SKM-1 treated with dmso at 0.1 percent for 144 hours (cell line): ENCODE data around the gene GOLGB1.
"Not testable (repeated sequence)": the region's sequence is repeated elsewhere in the genome, so short reads cannot be mapped to it uniquely, and the experiment has no call there.

ENCODE experiments used
- DNase-seq: peaks from one replicate; lab custom pipeline; 2025; ENCODE audit not compliant: unreplicated experiment; lab: John Stamatoyannopoulos, UW

Gene GOLGB1

DNA sequence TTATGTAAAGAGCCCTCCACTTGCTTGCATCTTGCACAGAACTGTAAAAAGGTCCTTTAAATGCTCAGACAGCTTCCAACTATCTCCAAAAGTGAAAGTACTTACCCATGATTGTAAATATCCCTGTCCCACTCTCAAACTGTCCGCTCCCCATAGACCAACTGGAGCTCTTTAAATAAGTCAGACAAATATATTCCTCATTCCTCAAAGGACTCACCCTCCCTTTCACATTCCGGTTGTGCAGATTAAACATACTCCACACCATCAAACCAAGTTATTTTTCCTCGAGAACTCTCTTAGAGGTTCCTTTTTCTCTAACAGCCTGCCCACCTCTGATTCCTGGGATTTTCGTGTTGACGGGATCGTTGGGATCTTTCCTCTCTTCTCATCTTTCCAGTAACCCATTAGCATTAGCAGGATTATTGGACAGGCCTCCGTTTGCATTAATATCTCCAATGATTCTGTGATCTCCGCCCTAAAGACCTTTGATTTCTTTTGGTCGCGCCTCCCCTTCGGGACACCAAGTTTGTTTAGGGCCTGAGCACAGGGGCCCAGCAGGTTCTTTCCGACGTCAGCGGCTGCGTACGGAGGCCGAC, 763 bp downstream of the GOLGB1 start:
- no peak for DNase-seq

DNA sequence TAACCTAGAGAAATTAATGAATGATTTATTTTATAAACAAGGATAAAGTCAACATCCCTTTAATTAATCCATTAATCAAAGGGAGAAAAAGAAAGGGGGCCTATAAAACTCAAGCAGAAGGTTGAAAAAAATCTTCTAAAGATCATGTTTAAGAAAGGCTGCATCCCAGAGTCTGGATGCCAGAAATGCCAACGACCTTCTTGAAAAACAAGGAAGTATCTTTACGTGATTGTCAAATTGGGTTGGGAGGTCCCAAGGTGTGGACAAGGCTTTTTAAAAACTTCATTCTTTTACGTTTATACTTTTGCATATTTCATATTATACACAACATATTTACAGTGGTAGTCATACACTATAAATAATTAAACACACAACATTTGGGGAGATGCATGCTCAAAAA, 1.6 kb downstream of the GOLGB1 start:
- no peak for DNase-seq

DNA sequence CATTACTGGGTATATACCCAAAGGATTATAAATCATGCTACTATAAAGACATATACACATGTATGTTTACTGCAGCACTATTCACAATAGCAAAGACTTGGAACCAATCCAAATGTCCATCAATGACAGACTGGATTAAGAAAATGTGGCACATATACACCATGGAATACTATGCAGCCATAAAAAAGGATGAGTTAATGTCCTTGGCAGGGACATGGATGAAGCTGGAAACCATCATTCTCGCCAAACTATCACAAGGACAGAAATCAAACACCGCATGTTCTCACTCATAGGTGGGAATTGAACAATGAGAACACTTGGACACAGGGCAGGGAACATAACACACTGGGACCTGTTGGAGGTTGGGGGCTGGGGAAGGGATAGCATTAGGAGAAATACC, 6.4 kb downstream of the GOLGB1 start:
- not testable (repeated sequence) for DNase-seq

DNA sequence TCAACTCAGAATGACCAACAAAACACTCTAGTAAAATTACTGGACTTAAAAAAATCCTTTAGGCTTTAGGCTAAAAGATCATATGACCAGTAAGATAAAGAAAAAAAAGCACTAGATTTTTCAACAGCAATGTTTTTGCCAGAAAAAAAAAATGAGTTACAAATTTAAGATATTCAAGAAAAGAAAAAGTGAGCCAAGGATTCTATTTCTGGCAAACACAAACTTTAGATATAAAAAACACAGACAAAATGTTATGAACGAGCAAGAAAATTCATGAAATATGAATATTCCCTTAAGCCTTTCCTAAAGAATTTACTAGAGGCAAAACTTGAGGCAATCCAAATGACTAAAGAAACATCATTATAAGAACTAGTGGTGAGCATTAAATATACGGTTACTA, 8.6 kb downstream of the GOLGB1 start:
- no peak for DNase-seq

DNA sequence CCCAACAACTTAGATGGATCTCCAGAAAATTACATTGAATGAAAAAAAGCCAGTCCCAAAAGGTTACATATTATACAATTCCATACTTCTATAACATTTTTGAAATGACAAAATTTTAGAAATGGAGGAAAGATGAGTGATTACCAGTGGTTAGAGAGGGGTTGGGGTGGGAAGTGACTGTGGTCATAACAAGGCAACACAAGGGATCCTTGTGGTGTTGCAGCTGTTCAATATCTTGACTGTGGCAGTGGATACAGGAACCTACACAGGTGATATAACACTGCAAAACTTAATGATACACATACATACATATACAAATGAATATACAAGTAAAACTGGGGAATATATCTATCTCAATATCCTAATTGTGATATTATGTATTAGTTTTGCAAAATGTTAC, 9.6 kb downstream of the GOLGB1 start:
- DNase-seq = no peak

DNA sequence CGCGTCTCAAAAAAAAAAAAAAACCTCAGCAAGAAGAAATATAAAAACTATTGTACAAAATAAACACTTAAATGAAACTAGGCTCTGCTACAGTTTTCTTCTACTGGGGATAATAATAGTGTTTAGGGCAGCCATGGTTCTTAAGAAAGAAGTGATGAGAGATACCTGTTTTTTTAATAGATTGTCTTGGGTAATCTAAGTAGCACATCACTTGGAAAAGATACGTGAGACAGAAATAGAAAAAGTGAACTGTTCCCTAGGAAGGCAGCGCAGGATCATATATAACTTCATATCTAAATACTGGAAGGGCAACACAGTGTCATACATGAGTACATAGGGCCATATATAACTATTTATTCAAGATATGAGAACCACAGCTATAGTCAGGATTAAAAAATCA, 11.9 kb downstream of the GOLGB1 start:
- DNase-seq = no peak

DNA sequence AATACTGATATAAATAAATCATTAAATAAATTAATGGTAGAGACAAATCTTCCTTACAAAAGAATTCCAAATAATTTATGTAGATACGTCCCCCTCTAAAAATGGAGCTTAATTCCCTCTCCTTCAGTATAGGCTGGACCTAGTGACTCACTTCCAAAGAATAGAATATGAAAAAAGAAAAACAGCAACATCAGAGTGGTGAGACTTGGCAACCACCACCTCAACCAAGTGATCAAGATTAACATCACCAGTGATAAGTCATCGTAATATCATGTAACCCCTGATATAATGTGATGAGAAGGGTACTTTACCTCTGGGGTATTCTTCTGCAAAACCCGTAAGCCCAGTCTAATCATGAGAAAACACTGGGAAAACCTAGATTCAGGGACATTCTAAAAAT, 13.4 kb downstream of the GOLGB1 start:
- no peak for DNase-seq

DNA sequence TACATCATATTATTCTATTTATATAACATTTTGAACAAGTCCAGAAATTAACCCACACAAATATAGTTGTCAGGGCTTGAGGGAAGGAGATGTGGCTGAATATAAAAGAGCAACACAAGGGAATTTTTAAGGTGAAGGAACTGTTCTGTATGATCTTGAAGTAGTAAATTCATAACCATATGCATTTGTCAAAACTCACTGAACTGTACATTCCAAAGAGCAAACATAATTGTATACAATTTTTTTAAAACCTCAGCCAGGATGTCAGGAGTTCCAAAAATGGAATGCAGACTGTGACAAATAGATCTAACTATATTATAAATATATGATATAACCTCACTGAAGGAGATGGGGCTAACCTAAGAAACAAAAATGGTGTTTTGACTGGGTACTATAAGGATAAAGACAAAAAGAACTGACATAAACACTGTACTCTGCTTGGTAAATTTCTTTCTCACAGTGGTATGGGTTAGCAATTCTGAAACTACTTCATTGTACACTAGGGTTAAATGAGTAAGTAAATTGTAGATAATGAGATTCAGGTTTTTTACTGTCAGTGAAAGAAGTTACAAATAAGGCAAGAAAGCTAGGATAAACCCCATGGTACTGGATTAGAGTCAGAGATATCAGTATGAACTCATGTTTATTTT, 14.4 kb downstream of the GOLGB1 start:
- no peak for DNase-seq

DNA sequence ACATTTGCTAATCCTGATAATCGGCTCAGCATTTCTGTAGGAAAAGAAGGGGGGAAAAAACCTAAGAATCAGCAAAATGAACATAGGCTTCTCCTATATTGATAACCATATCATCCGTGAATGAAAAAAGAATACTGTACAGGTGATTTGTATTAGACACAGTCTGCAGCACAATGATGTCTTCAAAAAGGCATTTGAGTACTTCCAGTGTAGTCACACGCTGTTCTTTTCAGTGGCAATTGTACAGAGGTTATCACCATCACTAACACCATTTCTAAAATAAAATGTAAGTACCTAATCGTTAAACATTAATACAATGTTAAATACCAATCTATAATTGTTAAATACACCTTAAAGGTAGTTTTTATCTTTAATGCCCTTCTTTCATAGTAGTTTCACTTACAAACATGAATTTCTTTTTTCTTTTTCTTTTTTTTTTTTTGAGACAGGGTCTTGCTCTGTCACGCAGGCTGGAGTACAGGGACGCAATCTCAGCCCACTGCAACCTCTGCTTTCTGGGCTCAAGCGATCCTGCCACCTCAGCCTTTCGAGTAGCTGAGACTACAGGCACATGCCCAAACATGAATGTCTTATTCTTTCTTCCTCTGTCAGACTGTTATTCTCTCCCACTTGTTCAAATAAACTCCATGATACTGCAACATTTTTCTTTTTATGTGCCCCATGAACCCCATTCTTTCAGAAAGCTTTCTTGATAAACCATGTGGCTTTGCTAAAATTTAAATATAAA, 18.4 kb downstream of the GOLGB1 start:
- no peak for DNase-seq

DNA sequence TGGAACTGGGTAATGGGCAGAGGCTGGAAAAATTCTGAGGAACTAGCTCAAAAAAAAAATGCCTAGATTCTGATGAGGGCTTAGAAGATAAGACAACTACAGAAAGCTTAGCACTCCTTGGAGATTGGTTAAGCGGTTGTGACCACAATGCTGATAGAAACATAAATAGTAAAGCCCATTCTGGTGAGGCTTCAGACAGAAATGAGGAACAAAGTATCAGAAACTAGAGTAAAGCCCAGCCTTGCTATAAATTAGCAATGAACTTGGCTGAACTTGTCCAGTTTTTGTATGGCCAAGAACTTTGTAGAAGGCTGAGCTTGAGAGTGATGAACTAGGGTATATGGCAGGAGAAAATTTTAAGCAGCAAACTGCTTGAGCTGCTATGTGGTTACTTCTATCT, 25.4 kb downstream of the GOLGB1 start:
- DNase-seq = peak; percentile 68

DNA sequence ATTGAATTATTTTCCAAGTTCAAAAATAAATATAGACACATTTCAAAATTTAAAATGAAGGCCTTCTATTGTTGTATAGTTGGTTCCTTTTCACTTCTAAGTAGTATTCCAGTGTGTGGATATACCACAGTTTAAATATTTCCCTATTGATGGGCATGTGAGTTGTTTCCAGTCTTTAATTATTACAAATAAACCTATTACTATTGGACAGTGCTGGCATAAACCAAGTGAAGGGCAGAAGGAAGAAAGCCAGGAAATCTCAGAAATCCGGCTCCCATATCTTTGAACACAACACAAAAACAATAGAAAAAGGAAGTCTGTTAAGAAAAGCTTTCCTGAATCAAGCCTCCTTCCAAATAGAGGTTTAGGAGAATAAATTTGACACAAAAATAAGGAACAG, 26.1 kb downstream of the GOLGB1 start:
- DNase-seq = no peak

DNA sequence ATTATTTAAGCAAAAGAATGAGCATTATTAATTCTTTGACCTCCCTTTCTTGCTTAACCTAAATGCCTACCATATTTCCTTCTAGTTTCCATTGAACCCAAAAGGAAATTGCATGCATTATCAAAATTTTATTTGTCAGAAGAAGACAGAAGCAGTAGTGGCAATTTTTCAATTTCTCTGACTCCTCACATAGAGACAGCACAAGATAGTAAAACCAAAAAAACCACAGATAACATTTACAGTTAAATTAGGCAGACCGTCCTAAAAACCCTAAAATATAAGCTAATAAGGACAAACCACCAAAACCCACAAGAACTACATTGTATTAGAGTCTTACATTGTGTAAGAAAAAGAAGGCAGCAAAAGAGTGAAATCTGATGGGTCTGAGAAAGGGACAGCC, 27.1 kb downstream of the GOLGB1 start:
- DNase-seq = no peak

DNA sequence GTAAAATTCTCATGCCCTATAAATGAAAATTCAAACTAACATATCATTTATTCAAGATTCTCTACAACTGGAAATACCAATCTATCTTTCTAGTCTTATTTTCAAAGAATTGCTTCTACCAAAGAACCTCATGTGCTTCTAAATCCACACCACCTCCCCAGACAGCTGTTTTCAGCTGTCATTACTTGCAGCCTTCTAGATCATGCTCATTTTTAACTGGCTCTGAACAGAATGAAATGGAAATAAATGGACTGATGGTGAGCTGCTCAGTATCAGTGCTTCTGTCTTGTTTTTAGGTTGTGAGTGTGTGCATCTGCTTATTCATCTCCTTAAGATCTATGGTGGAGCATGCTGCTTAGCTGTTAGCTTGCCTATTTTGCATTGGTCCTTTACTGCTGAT, 29.4 kb downstream of the GOLGB1 start:
- DNase-seq = no peak

DNA sequence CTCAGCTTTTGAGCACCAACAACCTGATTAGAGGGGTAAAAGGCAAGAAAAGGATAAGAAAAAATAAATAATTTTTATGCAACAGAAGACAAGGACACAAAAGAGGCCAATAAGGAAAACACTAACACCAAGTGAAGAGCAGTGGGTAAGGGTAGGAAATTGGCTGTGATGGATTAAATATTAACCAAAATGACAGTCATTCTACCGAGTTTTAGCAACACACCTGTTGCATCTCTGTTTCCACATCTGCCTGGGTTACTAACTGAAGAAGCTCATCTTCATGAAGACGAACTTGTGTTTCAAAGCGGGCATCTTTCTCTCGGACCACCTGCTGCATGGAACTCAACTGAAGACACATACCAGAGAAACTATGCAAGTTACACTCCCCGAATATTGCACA, 30.1 kb downstream of the GOLGB1 start:
- DNase-seq = no peak

DNA sequence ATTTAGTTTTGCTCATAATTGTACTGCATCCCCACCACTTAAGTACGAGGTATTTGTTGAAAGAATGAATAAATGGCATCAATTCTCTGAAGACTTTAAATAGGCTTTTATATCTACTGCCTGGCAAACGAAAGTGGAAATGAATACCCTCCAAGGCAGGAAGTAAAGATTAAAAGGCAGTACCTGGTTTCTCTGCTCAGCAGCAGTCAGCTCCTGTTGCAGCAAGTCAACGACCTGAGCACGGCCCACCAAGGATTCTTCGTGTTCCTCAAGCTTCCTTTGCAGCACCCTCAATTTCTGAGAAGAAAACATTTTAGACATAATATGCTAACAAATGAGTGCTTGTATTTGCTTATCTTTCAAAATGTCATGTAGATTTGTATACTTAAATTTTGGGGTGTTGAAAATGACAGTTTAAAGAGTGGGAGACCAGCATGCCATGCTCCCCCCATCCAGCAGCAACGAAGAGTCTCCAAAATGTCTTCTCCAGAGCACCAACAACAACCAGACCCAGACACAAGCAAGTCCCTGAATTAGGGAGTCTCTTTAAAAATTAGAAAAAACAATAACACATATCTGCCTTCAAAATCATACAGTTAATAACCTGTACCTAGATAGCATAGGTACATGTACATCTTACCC, 31.2 kb downstream of the GOLGB1 start:
- no peak for DNase-seq

DNA sequence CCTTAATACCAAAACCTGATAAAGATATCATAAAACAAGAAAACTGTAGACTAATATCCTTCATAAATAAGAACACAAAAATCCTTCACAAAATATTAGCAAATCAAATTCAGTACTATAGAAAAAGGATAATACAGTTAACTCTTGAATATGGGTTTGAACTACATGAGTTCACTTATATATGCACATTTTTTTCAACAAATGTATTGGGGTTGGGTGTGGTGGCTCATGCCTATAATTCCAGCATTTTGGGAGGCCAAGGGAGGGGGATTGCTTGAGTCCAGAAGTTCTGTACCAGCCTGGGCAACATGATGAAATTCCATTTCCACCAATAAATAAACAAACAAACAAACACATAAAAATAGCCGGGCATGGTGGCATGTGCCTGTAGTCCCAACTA, 39.2 kb downstream of the GOLGB1 start:
- DNase-seq = no peak

DNA sequence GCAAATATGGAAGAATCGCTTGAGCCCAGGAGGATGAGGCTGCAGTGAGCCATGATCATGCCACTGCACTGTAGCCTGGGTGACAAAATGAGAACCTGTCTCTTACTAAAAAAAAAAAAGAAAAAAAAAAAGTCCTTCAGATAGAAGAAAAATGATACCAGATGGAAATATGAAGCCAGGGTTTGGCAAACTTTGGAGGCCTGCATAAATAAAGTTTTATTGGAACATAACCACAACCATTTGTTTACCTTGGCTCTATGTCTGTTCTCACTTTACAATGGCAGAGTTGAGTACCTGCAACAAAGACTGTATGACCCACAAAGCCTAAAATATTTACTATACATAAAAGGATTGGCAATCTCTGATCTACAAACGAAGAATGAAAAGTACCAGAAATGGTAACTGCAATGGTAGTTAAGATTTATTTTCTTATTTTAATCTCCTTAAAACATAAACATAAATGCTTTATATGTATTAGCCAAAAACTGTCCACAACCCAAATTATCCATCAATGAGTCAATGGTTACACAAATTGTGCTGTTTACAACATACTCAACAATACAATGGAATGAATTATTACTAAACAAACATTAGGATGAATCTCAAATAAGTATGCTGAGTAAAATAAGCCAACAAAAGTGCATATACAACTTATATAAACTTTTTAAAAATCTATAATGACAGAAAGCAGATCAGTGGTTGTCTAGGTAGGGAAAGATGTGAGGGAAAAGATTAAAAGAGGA, 41.8 kb downstream of the GOLGB1 start:
- DNase-seq = no peak

DNA sequence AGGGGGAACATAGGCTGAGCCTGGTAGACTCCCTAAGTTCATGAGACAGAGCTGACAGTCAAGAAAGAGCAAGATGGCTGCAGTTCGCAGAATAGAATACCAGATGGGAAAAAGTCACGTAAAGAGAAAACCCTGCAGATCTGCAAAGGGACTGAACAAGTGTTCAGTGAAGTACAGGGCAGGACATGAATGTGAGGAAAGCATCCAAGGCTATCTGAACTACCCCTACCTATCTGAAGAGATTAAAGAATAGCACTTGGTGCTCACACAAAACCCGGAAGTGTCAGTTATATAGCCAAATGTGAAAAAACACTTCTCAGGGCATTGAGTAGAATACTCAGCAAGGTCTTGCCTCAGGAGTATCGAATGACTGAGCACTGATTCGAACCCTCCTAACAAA, 44.0 kb downstream of the GOLGB1 start:
- DNase-seq = no peak

DNA sequence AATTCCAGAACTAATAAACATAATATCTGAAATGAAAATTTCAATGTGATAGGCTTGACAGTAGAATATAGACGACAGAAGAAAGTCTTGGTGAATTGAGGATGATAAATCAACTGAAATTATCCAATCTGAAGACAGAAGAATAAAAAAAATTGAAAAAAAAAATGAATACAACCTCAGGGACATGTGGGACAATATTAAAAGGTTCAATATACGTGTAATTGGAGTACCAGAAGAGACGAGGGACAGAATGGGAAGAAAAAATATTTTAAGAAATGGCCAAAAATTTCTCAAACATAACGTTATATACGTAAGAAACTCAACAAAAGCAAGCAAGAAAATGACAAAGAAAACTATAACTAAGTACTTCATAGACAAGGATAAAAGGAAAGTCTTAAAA, 45.6 kb downstream of the GOLGB1 start:
- DNase-seq = no peak

DNA sequence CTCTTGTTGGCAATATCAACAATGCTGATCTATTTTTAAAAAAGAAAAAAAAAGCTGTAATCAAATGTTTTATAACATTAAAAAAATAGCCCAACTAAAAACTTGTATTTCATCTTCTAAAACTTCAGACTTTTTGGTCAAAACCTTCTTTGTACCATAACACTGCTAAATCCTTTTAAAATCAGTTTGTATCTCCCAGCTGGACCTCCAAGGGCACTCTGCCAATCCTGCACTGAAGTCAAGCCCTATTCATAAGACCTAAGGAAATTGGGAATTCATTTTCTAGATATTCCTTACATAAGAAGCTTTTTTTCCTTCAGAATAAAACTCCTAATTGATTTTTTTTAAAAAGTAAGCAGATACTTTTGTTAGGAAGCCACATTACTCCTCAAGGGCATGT, 50.6 kb downstream of the GOLGB1 start:
- DNase-seq = no peak

DNA sequence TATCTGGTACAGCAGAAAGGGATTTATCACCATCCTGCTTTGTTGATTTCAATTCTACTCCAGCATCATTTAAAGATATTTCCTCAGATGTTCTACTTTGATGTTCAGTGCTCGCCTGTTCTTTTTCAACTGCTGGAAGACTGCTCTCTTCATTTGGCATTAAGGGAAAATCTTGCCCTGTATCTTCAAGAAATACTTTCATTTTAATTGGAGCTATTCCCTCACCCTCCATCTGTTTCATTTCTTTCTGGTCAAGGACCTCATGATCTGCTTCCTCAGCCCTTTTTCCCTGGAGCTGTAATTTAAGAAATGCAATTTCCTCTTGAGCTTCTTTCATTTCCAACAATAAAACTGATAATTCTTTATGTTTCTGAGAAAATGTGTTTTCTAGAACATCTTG, 51.1 kb downstream of the GOLGB1 start:
- no peak for DNase-seq
